Stimulated activated CD8-positive, alpha-beta memory T cell treated with anti-CD3 and anti-CD28 coated beads, Interleukin-2, amount 100 ng/mL, for 48 hours (primary cell): ENCODE data around the gene CTCF.

Experiments used
- DNase-seq, 2 donors: peaks; one replicate each; pipeline ENCODE4 v3.0.0-alpha.2; 2020; ENCODE audit warnings: low read depth in 2 of 2

The CTCF gene

DNA sequence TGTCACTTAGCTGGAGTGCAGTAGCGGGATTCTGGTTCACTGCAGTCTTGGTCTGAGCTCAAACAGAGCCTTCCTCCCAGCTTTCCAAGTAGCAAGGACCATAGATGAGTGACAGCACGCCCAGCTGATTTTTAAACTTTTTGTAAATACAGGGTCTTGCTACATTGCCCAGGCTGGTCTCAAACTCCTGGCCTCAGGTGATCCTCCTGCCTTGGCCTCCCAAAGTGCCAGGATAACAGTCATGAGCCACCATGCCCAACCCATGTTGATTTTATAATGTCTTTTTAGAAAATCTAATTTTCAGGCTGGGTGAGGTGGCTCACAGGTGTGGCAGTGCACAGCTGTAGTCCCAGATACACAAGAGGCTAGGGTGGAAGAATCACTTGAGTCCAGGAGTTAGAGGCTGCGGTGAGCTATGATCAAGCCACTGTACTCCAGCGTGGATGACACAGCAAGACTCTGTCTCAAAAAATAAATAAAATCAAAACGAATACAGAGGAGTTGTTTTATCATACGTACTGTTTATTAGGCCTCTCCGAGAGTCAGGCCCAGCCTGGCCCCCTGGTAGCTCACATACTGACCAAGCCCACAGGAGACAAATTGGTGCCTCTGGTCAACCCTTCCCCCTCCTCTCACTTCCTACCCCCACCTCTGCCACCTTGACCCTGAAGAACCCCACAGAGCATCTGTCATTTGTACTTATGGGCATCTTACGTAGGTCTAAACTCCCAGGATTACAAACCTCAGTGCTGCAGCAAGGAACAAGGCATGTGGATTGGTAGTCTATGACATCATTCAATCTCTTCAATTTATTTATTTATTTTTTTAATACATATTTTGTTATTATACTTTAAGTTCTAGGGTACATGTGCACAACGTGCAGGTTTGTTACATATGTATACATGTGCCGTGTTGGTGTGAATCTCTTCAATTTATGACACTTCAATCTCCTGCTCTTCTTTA lies 117.9 kb downstream of the CTCF start:
- DNase-seq = no peak

DNA sequence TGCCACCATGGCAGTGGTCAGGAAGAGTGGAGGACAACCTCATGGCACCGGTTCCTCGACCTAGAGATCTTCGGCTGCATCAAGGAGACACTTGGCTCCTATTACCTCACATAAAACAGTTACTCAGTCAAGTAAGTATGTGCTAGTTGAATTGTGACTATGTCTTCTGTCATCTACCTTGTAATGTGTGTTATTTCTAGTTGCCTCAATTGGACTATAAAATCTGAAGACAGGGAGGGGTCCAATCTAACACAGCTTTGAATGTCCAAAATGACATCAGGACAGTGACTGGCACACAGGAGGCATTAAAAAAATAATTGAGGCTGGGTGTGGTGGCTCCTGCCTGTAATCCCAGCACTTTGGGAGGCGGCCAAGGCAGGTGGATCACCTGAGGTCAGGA lies 121.4 kb downstream of the CTCF start:
- DNase-seq = no peak

DNA sequence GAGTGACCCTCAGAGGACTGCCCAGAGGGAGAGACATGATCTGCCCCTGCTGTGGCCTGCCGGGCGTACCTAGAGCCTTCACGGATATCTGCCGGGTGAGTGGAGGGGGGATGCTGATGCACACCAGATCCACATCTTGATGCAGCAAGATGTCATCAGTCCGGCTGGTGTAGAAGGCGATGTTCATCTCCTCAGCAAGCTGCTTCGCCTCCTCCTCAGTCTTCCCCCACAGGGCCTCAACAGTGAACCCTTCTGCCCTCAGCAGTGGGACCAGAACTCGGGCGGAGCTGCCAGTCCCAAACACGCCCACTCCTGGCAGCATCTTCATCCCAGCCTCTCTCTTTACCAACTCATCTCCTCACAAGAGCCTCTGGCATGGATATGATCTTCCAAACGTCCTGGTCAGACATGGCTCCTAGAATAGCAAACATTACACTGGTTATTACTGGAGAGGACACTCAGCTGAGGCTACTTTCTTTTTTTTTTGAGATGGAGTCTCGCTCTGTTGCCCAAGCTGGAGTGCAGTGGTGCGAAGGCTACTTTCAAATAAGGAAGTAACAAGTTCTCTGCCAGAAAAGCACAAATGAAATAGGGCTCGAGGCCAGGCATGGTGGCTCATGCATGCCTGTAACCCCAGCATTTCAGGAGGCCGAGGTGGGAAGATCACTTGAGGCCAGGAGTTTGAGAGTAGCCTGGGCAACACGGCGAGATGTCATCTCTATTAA lies 123.2 kb downstream of the CTCF start:
- no peak for DNase-seq
